Lung (tissue), 12 donors: ENCODE measurements around the gene ARHGEF16. TPM values are rescaled to one million over a fixed set of nuclear protein-coding genes. Genes with fewer than 3 reads are reported as not detected.

Experiments used
- ATAC-seq: fragments of 200-7000 bp; cut with Tn5 transposase; one replicate; pipeline ENCODE4 v1.9.1; 2020; ENCODE audit warnings: moderate number of reproducible peaks; ENCODE audit not compliant: insufficient read depth, low FRiP score
- DNase-seq, 3 donors: peaks; one replicate each; pipeline ENCODE4 v3.0.0-alpha.2; 2013 to 2017
- H3K27ac ChIP-seq, 2 donors: one replicate each; pipeline ENCODE4 v1.5.1; 2013; ENCODE audit warnings: mild to moderate bottlenecking in 2 of 2, moderate library complexity in 2 of 2, control low read depth in 1 of 2, inconsistent platforms in 1 of 2, low read depth in 1 of 2, low read length in 1 of 2
- H3K27me3 ChIP-seq, 3 donors: one replicate each; pipeline ENCODE4 v1.5.1; 2013; ENCODE audit warnings: low read length in 2 of 3; ENCODE audit not compliant: control insufficient read depth in 3 of 3, insufficient read depth in 3 of 3
- H3K36me3 ChIP-seq, 4 donors: one replicate each; pipeline ENCODE4 v1.5.1; 2013; ENCODE audit warnings: low read length in 4 of 4, mild to moderate bottlenecking in 1 of 4, moderate library complexity in 1 of 4; ENCODE audit not compliant: control insufficient read depth in 4 of 4, insufficient read depth in 4 of 4
- H3K4me1 ChIP-seq, 5 donors: one replicate each; pipeline ENCODE4 v1.5.1; 2013; ENCODE audit warnings: low read length in 5 of 5, mild to moderate bottlenecking in 2 of 5, moderate library complexity in 1 of 5; ENCODE audit not compliant: control insufficient read depth in 5 of 5, insufficient read depth in 5 of 5
- H3K4me3 ChIP-seq: one replicate; pipeline ENCODE4 v1.5.1; 2013; ENCODE audit warnings: mild to moderate bottlenecking, control low read depth, moderate library complexity
- H3K9ac ChIP-seq, 2 donors: one replicate each; pipeline ENCODE4 v1.5.1; 2013; ENCODE audit warnings: low read length in 2 of 2, control low read depth in 1 of 2; ENCODE audit not compliant: insufficient read depth in 1 of 2
- H3K9me3 ChIP-seq, 4 donors: one replicate each; pipeline ENCODE4 v1.5.1; 2013; ENCODE audit warnings: low read length in 3 of 4, mild to moderate bottlenecking in 1 of 4, moderate library complexity in 1 of 4; ENCODE audit not compliant: control insufficient read depth in 4 of 4, insufficient read depth in 3 of 4
- WGBS, 2 donors: extraction: QIAGEN DNeasy Blood & Tissue Kit; methylation state at CpG; one replicate each; pipeline ENCODE4 v1.1.7; 2013; 5-methylcytosine and 5-hydroxymethylcytosine counted together
- polyA plus RNA-seq, 2 donors: library from polyadenylated mRNA; stranded (reverse); fragments of 200-250 nt; gene quantifications; one replicate each; pipeline ENCODE4 v1.2.1, GENCODE V29; 2013
- total RNA-seq, 2 donors: library from RNA; depleted of rRNA in 1 of 2; stranded (reverse); fragments of >200 nt in 1 of 2; gene quantifications; one replicate each; pipeline ENCODE4 v1.2.1, GENCODE V29; 2014 to 2021
- TF ChIP-seq, protein P1 (sequence below): IDR thresholded peaks from 2 replicates; pipeline ENCODE4 v1.5.1; 2012; ENCODE audit warnings: mild to moderate bottlenecking; ENCODE audit errors: control extremely low read depth, extremely low read depth
- donor health status: control.
- donor health status: control.
- donor health status: Bipolar disorder and iron deficiency.
- donor health status: healthy.
- donor health status: DM: yes; HTN: yes; CAD: no.

The ARHGEF16 gene
- total and polyA plus RNA-seq, 4 donors, result 6.5 to 14.8 (median 9.8) TPM

DNA sequence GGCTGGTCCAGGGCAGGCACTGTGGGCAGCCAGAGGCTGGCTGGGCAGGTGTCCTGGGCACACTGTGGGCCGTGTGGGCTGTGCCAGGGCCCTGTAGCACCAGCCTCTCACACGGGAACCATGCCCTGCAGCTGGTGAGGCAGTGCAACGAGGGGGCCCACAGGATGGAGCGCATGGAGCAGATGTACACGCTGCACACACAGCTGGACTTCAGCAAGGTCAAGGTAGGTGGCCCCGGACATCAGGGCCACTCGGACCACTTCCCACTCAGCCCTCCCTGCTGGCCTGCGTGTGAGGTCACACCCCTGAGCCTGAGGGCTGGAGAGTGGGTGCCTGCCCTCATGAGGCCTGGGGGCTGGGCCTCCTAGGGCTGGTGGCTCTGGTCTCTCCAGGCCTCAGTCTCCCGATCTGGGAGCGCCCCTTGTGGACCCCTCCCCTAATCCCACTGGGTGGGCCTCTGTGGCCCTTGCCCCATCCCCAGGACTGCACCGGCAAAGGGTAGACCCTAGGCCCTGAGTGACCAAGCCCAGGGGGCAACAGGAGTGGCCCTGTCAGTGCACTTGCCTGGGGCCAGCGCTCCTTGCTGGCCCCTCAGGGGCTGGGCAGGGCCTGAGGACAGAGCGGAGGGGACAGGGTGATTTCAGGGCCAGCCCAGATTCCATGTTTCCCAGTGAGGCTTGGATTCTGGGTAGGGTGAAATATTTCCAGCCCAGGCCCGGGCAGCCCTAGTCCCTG is 21.5 kb downstream of the ARHGEF16 start:
- H3K27me3 ChIP-seq, result no peaks in the 10 kb centered on the region
- H3K4me1 ChIP-seq, result peaks cover 0 to 18% (median 0%) of the 10 kb centered on the region in 5 donors
- no peaks in the 10 kb centered on the region for H3K9me3 ChIP-seq
- ATAC-seq (no peak), DNase-seq (no peak)
- TF ChIP-seq, protein P1, sequence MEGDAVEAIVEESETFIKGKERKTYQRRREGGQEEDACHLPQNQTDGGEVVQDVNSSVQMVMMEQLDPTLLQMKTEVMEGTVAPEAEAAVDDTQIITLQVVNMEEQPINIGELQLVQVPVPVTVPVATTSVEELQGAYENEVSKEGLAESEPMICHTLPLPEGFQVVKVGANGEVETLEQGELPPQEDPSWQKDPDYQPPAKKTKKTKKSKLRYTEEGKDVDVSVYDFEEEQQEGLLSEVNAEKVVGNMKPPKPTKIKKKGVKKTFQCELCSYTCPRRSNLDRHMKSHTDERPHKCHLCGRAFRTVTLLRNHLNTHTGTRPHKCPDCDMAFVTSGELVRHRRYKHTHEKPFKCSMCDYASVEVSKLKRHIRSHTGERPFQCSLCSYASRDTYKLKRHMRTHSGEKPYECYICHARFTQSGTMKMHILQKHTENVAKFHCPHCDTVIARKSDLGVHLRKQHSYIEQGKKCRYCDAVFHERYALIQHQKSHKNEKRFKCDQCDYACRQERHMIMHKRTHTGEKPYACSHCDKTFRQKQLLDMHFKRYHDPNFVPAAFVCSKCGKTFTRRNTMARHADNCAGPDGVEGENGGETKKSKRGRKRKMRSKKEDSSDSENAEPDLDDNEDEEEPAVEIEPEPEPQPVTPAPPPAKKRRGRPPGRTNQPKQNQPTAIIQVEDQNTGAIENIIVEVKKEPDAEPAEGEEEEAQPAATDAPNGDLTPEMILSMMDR, result no peak
- H3K36me3 ChIP-seq, result peaks cover 0 to 5% (median 0%) of the 10 kb centered on the region in 4 donors
- H3K4me3 ChIP-seq, result no peak overlapping the region
- no peak overlapping the region for H3K27ac ChIP-seq
- WGBS, 2 donors, result 93 to 95% methylated on average over 14 of the region's 14 CpGs
- H3K9ac ChIP-seq, result no peak overlapping the region

DNA sequence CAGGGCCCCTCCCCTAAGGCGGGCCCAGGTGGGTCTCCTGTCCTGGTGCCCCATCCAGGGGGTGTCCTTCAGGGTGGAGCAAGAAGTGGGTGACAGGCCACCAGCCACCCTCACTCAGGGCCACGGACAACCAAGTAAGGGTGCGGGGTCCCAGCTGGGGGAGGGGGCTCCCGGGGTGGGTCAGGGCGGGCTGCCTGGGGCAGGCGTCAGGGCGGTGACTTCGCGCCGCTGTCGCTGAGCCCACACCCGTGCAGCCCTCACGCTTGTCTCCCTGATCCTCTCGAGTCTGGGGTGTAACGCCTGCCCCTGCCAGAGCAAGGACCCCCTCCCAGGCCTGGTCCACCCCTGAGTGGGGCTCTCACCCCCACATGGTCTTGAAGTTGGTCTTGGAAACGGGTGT is 22.2 kb downstream of the ARHGEF16 start:
- 90 to 93% methylated on average over 15 to 16 of the region's 16 CpGs for WGBS, 2 donors
- ATAC-seq, result no peak
- DNase-seq, result no peak

DNA sequence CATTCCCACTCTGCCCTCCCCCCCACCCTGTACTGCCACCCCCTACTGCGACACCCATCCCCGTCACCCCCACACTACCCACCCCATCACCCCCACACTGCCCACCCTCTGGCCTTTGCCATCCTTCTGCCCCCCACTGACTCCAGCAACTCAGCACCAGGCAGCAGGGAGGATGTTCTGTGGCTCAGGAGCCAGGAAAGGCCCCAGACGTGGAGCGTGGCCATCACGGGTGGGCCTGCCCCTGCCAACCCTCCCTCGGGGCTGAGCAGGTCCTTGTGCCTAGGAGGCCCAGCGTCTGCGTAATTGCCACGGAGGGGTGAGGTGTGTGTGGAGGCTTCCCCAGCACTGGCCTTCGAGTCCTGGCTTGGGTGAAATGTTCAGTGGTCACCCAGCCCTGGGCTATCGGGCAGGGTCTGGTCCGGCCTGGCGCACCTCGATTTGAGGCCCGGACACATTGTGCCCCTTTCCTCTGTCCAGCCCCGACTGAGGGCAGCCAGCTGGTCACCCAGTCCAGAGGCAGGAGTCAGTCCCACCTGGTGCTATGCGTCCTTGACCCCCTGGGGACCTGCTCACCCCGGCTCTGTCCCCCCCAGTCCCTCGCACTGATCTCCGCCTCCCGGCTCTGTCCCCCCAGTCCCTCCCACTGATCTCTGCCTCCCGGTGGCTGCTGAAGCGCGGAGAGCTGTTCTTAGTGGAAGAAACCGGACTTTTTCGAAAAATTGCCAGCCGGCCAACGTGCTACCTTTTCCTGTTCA is 23.0 kb downstream of the ARHGEF16 start:
- no peak for ATAC-seq
- no peak for DNase-seq
- TF ChIP-seq, protein P1, result no peak
- Histone ChIP-seq H3K4me1 (peaks cover 0 to 4% (median 0%) of the 10 kb centered on the region in 5 donors), H3K27me3 (no peaks in the 10 kb centered on the region), H3K4me3 (no peak overlapping the region), H3K27ac (no peak overlapping the region), H3K9me3 (no peaks in the 10 kb centered on the region), H3K36me3 (peaks cover 0 to 5% (median 0%) of the 10 kb centered on the region in 4 donors), H3K9ac (no peak overlapping the region)
- 66 to 69% methylated on average over 26 to 28 of the region's 28 CpGs for WGBS, 2 donors

More for the DNA sequence above, 22.2 kb downstream of the ARHGEF16 start:
- TF ChIP-seq, protein P1, result no peak
- Histone ChIP-seq H3K9me3 (no peaks in the 10 kb centered on the region), H3K36me3 (peaks cover 0 to 5% (median 0%) of the 10 kb centered on the region in 4 donors), H3K4me3 (no peak overlapping the region), H3K9ac (no peak overlapping the region), H3K27me3 (no peaks in the 10 kb centered on the region), H3K4me1 (peaks cover 0 to 12% (median 0%) of the 10 kb centered on the region in 5 donors), H3K27ac (no peak overlapping the region)
